GM18520 (cell line): ENCODE results near the gene TIMM23.
A peak's percentile ranks its signal among the peaks of the same experiment; 100 is the strongest.
"Not testable (repeated sequence)": the region's sequence is repeated elsewhere in the genome, so short reads cannot be mapped to it uniquely, and the experiment has no call there.

Experiments used
- ATAC-seq: cut with Tn5 transposase; IDR thresholded peaks from one replicate; pipeline ENCODE4 v1.9.1; 2021; ENCODE audit not compliant: unreplicated experiment

The TIMM23 gene

DNA sequence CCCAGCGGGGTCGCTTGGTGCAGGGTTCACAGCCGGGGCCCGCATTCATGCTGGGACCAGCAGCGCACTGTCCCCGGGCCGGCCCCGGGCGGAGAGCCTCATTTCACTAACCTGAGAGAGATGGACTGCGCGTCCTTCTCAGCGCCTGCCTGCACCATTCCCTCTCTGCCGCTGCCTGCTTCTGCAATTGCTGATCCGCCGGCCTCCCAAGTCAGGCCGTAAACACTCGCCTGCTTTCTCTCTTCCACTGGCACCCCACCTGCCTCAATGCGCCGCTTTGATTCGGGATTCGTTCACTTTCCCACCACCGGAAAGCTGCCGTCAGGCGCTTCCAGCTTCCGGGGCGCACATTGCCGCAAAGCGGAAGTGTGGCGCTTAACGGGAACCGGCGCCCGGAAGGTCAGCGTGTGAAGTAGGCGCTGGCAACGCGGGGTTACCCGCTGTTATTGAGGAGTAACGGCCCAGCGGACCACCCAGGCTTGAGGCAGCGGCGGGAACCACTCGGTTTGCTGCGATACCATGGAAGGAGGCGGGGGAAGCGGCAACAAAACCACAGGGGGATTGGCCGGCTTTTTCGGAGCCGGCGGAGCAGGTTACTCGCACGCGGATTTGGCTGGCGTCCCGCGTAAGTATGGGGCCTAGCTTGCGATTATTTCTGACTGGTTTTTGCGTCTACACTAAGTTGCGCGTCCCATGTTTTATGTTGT, at the start of gene TIMM23:
Gene TIMM23 (plus strand): TSS at position 384 of the 707 bp plus-strand sequence. CDS start 136 bp downstream, at position 520.
- peak; percentile 63 for ATAC-seq

DNA sequence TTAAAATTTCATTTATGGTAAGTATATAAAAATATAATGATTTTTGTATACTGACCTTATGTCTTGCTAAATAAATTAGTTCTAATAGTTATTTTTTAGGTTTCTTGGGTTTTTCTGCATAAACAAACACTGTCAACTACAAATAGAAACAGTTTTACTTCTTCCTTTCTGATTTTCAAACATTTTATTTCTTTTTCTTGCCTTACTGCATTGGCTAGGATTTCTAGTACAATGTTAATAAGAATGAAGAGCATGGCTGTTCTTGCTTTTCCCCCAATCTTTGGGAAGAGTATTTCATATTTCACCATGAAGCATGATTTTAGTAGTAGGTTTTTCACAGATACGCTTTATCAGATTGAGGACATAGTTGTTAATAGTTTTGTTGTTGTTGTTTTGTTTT, 45.5 kb upstream of the TIMM23 start:
- not testable (repeated sequence) for ATAC-seq

DNA sequence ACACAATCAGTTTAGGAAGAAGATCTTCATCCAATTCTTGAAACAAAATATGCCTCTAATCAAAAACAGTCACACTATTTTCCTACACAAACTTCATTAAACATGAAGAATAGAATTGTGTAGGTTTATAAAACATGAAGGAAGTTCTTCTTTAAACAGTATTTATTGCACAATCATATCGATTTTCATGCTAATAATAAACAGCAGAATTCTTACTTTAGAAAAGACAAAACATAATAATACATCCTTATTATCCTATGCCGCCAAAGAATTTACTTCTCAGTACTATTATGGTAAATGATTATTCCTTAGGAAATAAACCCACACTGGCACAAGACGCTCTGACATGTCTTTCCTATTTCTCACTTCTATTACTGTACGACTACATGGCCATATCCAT, 41.0 kb upstream of the TIMM23 start:
- not testable (repeated sequence) for ATAC-seq

DNA sequence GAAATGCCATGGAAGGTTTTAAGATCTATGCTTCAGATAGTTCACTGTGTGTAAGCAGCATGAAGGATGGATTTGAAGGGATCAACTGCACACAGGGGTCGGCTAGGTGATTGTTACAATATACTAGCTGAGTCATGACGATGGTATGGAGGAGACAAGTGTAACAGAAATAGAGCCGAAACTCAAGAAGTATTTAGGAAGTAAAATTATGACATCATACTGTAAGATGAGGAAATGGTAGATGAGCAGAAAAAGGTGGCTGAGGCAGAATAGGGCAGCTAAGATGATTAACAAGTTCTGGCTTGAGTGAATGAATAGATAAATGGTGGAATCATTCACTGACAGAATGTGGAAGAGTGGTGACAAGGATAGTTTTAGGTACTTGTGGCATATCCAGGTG, 37.5 kb upstream of the TIMM23 start:
- ATAC-seq, result not testable (repeated sequence)

DNA sequence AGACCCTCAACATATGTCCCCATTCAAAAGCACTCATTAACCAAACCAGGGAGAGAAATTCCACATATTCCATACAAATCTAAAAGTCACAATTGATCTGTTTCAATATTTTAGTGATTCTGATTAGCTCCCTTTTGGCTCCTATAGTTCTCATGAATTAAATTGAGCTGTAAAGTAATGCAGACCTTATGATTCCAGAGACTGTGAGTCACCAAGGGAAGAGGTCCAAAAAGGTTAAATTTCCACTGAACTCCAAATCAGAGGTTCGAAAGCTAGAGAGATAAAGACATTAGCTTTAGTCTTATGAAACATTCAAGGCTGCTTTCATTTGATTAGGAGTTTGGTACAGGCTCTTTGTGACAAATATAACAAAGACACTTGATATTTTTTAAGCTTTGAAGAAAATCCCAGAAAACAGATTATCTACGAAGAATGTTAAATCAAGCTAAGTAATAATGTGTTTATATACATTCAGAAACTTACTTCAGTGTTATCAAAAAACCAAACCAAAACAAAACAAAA, 33.1 kb upstream of the TIMM23 start:
- ATAC-seq, result not testable (repeated sequence)

- not testable (repeated sequence) for ATAC-seq
Measured at GRCh38 chr10:45941196-45941595, 31.1 kb upstream of the TIMM23 start.

DNA sequence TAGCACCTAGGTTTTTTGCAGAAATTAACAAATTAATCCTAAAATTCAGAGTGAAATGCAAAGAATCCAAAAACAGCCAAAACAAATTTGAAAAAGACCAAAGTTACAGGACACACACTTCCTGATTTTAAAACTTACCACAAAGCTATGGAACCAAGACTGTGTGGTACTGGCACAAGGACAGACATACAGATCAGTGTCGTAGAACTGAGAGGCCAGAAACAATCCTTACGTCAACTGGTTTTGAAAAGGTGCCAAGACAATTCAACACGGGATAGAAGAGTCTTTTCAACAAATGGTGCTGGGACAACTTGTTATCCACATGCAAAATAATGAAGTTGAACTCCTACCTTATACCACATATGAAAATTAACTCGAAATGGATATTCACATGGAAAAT, 26.8 kb upstream of the TIMM23 start:
- not testable (repeated sequence) for ATAC-seq

GRCh38 chr10:45947363-45947762, 24.9 kb upstream of the TIMM23 start:
- not testable (repeated sequence) for ATAC-seq

- not testable (repeated sequence) for ATAC-seq
Measured at GRCh38 chr10:45948801-45949200, 23.5 kb upstream of the TIMM23 start.

DNA sequence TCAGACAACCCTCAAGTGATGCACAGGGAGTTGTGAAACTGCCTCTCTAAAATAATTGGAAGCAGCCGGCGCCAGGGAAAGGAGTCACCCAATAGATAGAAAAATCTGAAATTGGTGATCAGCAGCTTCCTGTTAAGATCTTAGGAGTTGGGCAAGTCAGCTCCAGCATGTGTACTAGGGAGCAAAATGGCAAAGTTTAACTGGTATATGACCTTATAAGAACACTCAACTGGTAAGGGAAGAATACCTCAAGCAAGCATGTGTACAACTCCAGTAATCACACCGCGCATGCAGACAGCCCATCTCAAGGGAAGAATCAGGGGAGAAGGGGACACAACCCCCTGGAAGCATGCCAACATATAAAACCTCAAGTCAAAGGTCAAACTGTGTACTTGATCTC, 17.9 kb upstream of the TIMM23 start:
- ATAC-seq, result not testable (repeated sequence)

GRCh38 chr10:45956634-45957033, 15.7 kb upstream of the TIMM23 start:
- not testable (repeated sequence) for ATAC-seq

DNA sequence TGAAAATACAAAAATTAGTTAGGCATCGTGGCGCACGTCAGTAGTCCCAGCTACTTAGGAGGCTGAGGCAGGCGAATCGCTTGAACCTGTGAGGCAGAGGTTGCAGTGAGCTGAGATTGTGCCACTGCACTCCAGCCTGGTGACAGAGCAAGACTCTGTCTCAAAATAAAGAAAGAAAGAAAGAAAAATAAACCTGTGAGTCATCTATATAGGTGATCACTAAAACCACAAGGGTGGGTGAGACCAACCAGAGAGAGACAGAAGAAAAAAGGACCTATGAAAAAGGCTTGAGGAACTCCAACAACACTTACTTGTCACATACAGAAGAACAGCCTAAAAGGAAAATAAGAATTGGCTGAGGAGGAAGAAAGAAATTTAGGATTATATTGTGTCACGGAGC, 14.4 kb upstream of the TIMM23 start:
- not testable (repeated sequence) for ATAC-seq

GRCh38 chr10:45962686-45963452, 9.4 kb upstream of the TIMM23 start:
- not testable (repeated sequence) for ATAC-seq

GRCh38 chr10:45971019-45971418, 1.3 kb upstream of the TIMM23 start:
- ATAC-seq, result not testable (repeated sequence)

- peak; percentile 17 for ATAC-seq
Measured at GRCh38 chr10:45971742-45972105, 565 bp upstream of the TIMM23 start.

- not testable (repeated sequence) for ATAC-seq
Measured at GRCh38 chr10:45972813-45973169, 502 bp downstream of the TIMM23 start.

DNA sequence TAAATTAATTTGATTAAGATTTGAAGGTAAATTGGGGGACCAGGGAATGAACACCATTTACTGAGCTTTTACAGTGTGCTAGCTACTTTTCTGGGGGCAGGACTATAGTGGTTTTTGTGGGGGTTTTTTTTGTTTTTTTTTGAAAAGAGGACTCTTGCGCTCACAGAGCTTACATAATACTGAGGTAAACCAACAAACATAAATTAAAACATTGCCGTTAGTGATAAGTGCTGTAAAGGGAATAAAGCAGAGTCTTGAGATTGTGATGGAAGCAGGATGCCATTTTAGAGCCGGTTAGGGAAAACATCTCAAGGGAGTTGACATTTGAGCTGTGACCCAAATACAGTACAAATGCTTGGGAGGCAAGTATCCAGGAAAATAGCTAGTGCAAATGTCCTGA, 1.8 kb downstream of the TIMM23 start:
- ATAC-seq, result not testable (repeated sequence)

GRCh38 chr10:45978554-45978953, 6.3 kb downstream of the TIMM23 start:
- peak; percentile 59 for ATAC-seq

DNA sequence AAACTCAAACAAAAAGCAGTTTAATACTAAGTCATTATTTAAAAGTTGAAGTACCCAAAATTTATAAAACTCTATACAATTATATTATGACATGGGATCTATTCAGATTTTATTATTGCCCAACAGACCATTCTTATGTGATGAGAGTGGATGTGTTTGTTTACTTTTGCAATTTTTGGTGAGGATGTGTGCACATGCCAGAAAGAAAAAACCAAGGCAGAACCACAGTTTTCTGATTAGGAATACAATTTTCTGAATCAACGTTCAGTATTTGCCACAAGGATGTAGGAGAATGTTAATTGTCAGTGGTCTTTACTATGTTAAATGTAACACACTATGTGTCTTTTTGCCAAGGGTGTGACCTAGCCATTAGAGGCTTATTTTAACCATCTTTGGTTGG, 9.1 kb downstream of the TIMM23 start:
- not testable (repeated sequence) for ATAC-seq

DNA sequence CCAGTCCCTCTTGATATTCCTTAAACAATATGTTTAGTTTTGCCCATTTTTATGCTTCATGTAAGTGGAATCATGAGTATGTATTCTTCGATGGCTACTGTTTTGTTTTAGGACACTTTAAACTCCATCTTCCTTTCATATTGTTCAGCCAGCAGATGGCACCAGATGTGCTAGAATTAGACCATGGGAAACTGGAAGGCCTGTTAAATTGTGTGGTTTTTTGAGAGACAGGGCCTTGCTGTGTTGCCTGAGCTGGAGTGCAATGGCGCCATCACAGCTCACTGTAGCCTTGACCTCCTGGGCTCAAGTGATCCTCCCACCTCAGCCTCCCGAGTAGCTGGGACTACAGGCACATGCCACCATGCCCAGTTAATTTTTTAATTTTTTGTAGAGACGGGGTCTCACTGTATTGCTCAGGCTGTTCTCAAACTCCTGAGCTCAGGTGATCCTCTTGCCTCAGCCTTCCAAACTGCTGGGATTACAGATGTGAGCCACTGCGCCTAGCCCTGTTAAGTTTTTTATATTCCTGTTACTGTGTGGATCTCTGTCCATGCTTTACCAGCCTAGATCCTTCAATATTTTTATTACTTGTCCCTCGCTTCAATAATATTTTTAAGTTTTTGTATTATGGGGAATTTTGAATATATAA, 11.4 kb downstream of the TIMM23 start:
- ATAC-seq, result not testable (repeated sequence)

GRCh38 chr10:45984473-45984872, 12.2 kb downstream of the TIMM23 start:
- ATAC-seq, result not testable (repeated sequence)
